Fibroblast of the conjunctiva (primary cell): ENCODE data around the gene ANXA6.
"Not testable (repeated sequence)": the region's sequence is repeated elsewhere in the genome, so short reads cannot be mapped to it uniquely, and the experiment has no call there.

Experiments used
- DNase-seq: peaks from one replicate; pipeline ENCODE4 v3.0.0-alpha.2; 2010; ENCODE audit warnings: low read depth

Gene ANXA6

GRCh38 chr5:151181818-151182523 is 24.4 kb upstream of the ANXA6 start:
- no peak for DNase-seq

GRCh38 chr5:151180291-151180690 is 22.7 kb upstream of the ANXA6 start:
- no peak for DNase-seq

- DNase-seq = no peak
These were observed 21.9 kb upstream of the ANXA6 start for GRCh38 chr5:151179489-151179840.

DNA sequence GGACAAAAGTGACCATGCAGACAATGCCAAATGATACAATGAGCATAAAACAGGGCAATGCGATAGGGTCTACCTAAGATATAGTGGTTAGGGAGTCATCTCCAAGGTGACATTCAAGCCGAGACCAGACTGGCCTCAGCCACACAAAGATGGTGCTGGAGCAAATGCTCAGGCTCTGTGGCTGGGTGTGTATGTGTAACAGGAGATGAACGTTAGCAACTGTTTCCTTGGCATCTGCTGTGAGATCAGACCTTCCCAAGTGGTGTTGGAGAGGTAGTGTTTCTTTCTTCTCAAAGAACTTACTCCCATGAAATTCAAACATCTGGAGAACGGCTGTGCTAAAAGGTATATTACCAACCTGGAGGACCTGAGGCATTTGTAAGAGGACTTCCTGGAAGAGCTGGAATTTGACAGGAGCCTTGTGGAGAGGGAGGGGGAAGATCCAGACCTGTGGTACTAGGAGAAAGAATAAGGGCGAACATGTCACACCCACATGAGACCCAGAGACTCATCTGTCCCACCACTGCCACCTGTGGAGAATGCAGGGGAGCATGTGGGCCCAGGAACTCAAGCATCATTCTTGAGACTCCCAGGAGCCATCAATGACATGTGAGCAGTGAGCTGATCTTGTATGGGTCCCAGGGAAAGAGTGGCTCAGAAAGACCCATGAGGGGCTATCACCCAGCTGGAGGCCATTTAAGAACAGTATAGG is 21.4 kb upstream of the ANXA6 start:
- DNase-seq = no peak

- DNase-seq = no peak
These were observed 20.8 kb upstream of the ANXA6 start for GRCh38 chr5:151178372-151178771.

DNA sequence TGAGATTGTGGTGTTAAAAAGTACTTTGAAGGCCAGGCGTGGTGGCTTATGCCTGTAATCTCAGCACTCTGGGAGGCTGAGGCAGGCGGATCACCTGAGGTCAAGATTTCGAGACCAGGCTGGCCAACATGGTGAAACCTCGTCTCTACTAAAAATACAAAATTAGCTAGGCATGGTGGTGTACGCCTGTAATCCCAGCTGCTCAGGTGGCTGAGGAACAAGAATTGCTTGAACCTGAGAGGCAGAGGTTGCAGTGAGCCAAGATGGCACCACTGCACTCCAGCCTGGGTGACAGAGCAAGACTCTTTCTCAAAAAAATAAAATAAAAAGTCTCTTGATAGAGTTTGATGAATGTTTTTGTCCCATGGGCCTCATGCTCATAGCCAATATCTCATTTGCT is 18.7 kb upstream of the ANXA6 start:
- DNase-seq = not testable (repeated sequence)

GRCh38 chr5:151174612-151175101 is 17.1 kb upstream of the ANXA6 start:
- no peak for DNase-seq

GRCh38 chr5:151173711-151174611 is 16.4 kb upstream of the ANXA6 start:
- DNase-seq = no peak

DNA sequence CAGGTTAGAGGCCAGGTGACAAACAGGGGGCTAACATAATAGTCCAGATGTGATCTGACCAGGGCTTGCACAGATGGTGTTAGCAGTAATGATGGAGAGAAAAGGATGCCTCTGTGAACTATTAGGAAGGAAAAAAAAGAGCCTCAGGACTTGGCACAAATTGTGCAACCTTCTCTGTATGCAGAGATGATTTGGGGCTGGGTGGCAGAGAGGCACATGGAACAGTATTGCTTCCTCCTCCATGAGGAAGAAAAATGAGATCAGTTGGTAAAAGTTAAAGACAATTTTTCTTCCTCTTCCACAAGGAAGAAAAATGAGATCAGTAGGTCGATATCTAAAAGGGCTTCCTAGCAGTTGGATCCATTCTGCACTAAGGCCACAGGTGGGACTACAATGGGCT is 13.9 kb upstream of the ANXA6 start:
- DNase-seq = no peak

DNA sequence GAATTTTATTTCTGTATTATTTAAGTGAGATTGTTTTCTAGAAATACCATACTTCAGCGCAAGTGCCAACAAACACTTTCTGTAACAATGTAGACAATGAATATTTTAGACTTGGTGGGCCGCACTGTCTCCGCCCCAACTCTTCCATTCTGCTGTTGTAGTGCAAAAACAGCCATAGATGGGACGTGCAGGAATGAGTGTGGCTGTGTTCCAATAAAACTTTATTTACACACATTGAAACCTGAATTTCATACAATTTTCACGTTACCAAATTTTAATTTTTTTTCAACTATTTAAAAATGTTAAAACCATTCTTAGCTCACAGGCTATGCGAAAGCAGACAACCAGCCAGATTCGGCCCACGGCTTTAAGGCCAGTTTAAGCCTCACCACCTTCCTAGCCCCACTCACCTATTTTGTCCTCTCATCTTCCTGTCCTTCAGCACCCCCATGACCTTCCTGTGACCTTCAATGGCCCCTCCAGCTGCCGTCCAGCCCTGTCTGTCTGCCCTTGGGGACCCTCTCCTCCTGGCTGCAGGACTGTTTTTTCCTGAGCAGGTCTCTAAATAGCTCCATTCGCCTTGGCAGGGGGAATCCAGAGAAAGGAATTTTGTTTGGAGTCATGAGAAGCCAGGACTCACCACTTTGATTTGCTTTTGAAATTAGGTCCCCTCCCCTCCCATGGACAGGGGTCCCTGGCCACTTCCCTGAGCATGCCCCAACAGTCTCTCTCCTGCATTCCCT is 11.2 kb upstream of the ANXA6 start:
- DNase-seq = no peak

GRCh38 chr5:151167022-151167421 is 9.4 kb upstream of the ANXA6 start:
- DNase-seq = no peak

DNA sequence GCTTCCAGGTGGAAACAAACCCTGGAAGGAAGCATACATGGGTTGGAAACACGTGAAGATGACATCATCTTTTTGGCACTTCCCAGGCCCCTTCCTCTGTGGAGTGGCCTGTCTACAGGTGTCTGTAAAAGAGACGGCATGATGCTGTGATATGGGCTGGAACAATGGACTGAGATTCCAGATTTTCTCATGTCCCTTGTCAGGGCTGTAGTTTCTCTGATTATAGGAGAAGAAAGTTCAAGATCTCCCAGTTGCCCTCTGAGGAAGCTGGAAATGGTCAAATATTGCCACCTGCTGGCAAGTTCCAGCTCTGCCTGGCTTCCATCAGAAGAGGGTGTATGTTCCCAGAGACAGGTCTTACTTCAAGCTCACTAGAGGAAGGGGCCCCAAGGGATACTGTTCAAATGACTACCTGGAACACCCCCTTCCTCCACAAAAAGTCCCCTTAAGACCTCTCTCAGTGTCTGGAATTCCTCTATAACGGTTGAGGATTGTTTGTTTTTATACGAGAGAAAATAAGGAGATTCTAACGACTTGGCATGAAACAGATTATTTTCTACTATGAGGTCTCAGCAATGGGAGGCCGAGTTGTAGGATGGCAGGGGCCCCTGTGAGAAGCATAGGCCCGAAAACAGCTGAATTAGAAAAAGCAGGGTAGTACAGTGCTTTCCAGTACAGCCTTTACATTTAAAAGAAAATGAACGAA is 7.3 kb upstream of the ANXA6 start:
- peak; percentile 72 for DNase-seq

DNA sequence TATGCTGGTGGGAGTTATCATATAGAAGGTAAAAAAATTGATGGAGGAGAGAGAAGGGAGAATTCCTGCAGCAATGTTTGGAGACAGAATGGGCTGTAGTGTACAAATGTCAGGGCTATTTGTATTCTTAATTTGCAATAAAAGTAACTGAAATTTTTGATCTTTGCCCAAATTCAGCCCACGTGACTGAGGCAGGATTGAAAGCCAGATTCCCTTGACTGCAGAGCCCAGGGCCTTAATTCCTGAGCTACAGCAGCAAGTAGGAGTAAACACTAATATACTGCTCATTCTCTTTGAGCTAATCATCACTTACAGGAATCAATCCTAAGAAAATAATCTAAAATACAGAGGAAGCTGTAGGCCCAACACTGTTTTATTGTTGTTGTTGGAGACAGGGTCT is 5.2 kb upstream of the ANXA6 start:
- no peak for DNase-seq

GRCh38 chr5:151159649-151160373 is 2.2 kb upstream of the ANXA6 start:
- DNase-seq = no peak

- DNase-seq = no peak
These were observed 695 bp upstream of the ANXA6 start for GRCh38 chr5:151158287-151158661.

DNA sequence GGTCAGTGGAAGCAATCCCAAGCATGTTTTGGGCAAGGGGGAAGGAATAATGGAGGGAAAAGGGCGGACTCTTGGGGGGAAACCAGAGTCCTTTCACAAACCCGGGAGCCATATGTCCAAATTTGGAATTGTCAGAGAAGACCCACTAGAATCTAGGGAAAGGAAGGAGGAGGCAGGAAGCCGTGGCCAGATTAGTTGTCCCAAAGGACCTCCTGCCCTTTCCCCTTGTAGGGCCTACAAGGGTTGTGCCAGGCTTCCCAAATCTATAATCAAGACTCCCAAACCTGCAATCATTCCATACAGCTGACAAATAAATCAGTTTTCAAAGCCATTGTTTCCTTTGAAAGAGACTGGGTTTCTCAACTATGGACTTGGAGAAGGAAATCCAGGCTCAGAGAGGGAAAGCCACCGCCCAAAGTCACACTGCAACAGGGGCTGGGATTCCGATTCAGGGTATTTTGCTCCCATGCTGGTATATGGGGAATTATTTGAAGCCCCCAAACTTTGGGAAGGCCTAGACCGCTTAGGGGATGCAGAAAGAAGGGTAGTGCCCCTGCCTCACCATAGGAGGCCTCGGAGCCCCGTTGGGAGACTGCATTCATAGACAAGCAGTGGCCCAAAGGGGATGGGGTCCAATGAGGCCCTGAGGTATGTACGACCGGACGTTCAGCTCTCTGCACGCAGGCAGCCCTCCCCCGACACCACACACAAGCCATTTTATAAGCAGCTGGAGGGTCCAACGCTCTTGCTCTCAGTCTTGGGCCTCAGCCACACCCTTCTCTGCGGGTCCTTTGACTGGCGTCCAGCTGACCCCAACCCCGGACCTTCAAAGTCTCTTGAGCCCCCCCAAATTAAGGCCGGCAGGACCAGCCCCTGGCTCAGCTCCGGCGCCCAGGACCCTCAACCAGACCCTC is 815 bp downstream of the ANXA6 start:
- no peak for DNase-seq

GRCh38 chr5:151155775-151156506 is 1.6 kb downstream of the ANXA6 start:
- peak; percentile 41 for DNase-seq

GRCh38 chr5:151154931-151155774 is 2.4 kb downstream of the ANXA6 start:
- DNase-seq = no peak
